Liver (tissue), 9 donors: ENCODE data around the gene CENPT. TPM values are rescaled to one million over a fixed set of nuclear protein-coding genes. Genes with fewer than 3 reads are reported as not detected.
A peak's percentile ranks its signal among the peaks of the same experiment; 100 is the strongest.

Source experiments
- DNase-seq: peaks from one replicate; pipeline ENCODE4 v3.0.0-alpha.2; 2017; ENCODE audit warnings: low spot score
- H3K27ac ChIP-seq, 2 donors: one replicate each; pipeline ENCODE4 v1.7.0; 2013; ENCODE audit warnings: inconsistent platforms in 2 of 2, low read length in 2 of 2, control low read depth in 1 of 2, low read depth in 1 of 2, mild to moderate bottlenecking in 1 of 2
- H3K27me3 ChIP-seq, 4 donors: one replicate each; pipeline versions ENCODE4 v1.6.1 to v1.7.0; 2013; ENCODE audit warnings: low read length in 3 of 4, inconsistent platforms in 1 of 4, mild to moderate bottlenecking in 1 of 4, moderate library complexity in 1 of 4; ENCODE audit not compliant: control insufficient read depth in 4 of 4, insufficient read depth in 4 of 4
- H3K36me3 ChIP-seq, 4 donors: one replicate each; pipeline versions ENCODE4 v1.6.1 to v1.7.0; 2013; ENCODE audit warnings: low read length in 3 of 4, mild to moderate bottlenecking in 3 of 4, low read depth in 1 of 4, moderate library complexity in 1 of 4; ENCODE audit not compliant: control insufficient read depth in 4 of 4, insufficient read depth in 3 of 4
- H3K4me1 ChIP-seq, 4 donors: one replicate each; pipeline versions ENCODE4 v1.6.1 to v1.7.0; 2013; ENCODE audit warnings: low read length in 3 of 4, mild to moderate bottlenecking in 3 of 4, moderate library complexity in 1 of 4; ENCODE audit not compliant: control insufficient read depth in 4 of 4, insufficient read depth in 4 of 4
- H3K4me3 ChIP-seq, 3 donors: one replicate each; pipeline versions ENCODE4 v1.6.1 to v1.7.0; 2013; ENCODE audit warnings: low read length in 3 of 3, control low read depth in 1 of 3, low read depth in 1 of 3, mild to moderate bottlenecking in 1 of 3
- H3K9ac ChIP-seq, 2 donors: one replicate each; pipeline ENCODE4 v1.7.0; 2013; ENCODE audit warnings: low read length in 2 of 2, mild to moderate bottlenecking in 2 of 2, moderate library complexity in 2 of 2, control low read depth in 1 of 2, low read depth in 1 of 2
- H3K9me3 ChIP-seq, 4 donors: one replicate each; pipeline versions ENCODE4 v1.6.1 to v1.7.0; 2013; ENCODE audit warnings: low read length in 3 of 4; ENCODE audit not compliant: control insufficient read depth in 4 of 4
- ATF3 ChIP-seq: IDR thresholded peaks from 2 replicates; pipeline ENCODE4 v1.6.1; 2016; ENCODE audit warnings: antibody characterized with exemption
- CTCF ChIP-seq: fragments of 150-350 bp; IDR thresholded peaks from 2 replicates; pipeline ENCODE4 v1.5.1; 2017; ENCODE audit warnings: improper control_type of control experiment, low read depth, low read length; ENCODE audit not compliant: missing input control
- EGR1 ChIP-seq, 2 donors: IDR thresholded peaks; 2 replicates each; pipeline ENCODE4 v1.6.1; 2016 to 2018; ENCODE audit warnings: antibody characterized with exemption in 2 of 2, low read depth in 2 of 2
- FOXA2 ChIP-seq: IDR thresholded peaks from 2 replicates; pipeline ENCODE4 v1.6.1; 2016; ENCODE audit warnings: antibody characterized with exemption
- HNF4G ChIP-seq: IDR thresholded peaks from 2 replicates; pipeline ENCODE4 v1.6.1; 2016; ENCODE audit warnings: antibody characterized with exemption
- JUND ChIP-seq, 2 donors: IDR thresholded peaks; 2 replicates each; pipeline ENCODE4 v1.6.1; 2016; ENCODE audit warnings: antibody characterized with exemption in 2 of 2
- NR2F2 ChIP-seq: IDR thresholded peaks from 2 replicates; pipeline ENCODE4 v1.6.1; 2016; ENCODE audit warnings: antibody characterized with exemption
- RAD21 ChIP-seq, 2 donors: IDR thresholded peaks; 2 replicates each; pipeline ENCODE4 v1.6.1; 2016; ENCODE audit warnings: antibody characterized with exemption in 2 of 2, mild to moderate bottlenecking in 2 of 2
- REST ChIP-seq: IDR thresholded peaks from 2 replicates; pipeline ENCODE4 v1.6.1; 2016; ENCODE audit warnings: antibody characterized with exemption, mild to moderate bottlenecking
- RXRA ChIP-seq, 2 donors: IDR thresholded peaks; 2 replicates each; pipeline ENCODE4 v1.6.1; 2017 to 2018; ENCODE audit warnings: antibody characterized with exemption in 2 of 2, mild to moderate bottlenecking in 1 of 2
- SP1 ChIP-seq: IDR thresholded peaks from 2 replicates; pipeline ENCODE4 v1.6.1; 2018; ENCODE audit warnings: antibody characterized with exemption, mild to moderate bottlenecking
- TAF1 ChIP-seq: conservative IDR thresholded peaks from 2 replicates; pipeline ENCODE4 v1.6.1; 2016; ENCODE audit warnings: antibody characterized with exemption, mild to moderate bottlenecking
- YY1 ChIP-seq: IDR thresholded peaks from 2 replicates; pipeline ENCODE4 v1.6.1; 2016; ENCODE audit warnings: antibody characterized with exemption, mild to moderate bottlenecking
- ZBTB33 ChIP-seq: IDR thresholded peaks from 2 replicates; pipeline ENCODE4 v1.6.1; 2016; ENCODE audit warnings: antibody characterized with exemption
- WGBS: extraction: QIAGEN DNeasy Blood & Tissue Kit; methylation state at CpG from one replicate; pipeline ENCODE4 v1.1.7; 2013; 5-methylcytosine and 5-hydroxymethylcytosine counted together
- polyA plus RNA-seq, 2 donors: library from polyadenylated mRNA; stranded (reverse) in 1 of 2; unstranded in 1 of 2; fragments of 200-250 nt in 1 of 2; fragments of >200 nt in 1 of 2; fragmentation: Nextera tagmentation in 1 of 2; extraction: Ambion mirVana in 1 of 2; gene quantifications; one replicate each; pipeline versions ENCODE4 v1.2.1 to v1.2.3, GENCODE V29; 2013 to 2015
- total RNA-seq, 2 donors: library from RNA; depleted of rRNA; stranded (reverse); fragments of >200 nt; gene quantifications; one replicate each; pipeline ENCODE4 v1.2.3, GENCODE V29; 2014
- TF ChIP-seq, protein P1 (sequence below): IDR thresholded peaks from 2 replicates; pipeline ENCODE4 v1.6.1; 2016; ENCODE audit warnings: antibody characterized with exemption
- donor health status: healthy.
- donor health status: healthy.
- donor health status: healthy.
- donor health status: healthy.
- donor health status: healthy.

CENPT gene
- total and polyA plus RNA-seq, 4 donors: 11.4 to 26.9 (median 19.3) TPM

DNA sequence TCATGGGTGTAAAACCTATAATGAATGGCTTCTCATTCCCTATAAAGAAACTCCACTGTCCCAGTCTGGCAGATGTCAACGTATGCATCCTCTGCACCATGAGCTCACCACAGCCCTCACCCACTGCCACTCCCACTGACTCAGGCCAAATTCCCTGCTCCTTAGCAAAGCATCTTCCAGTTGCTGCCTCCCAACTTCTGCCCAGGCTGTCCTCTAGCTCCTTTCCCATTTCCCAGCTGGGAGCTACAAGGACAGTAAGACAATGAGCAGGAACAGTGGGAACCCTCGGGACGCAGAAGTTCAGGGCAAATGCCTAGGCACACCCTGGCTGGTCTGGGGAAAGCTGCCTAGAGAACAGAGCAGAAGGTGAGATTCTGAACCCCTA lies 14.5 kb downstream of the CENPT start:
- Histone ChIP-seq H3K9me3 (no peaks in the 10 kb centered on the region), H3K4me3 (peak overlapping the region; percentile 70 to 88 (median 87)), H3K4me1 (peaks cover 4 to 19% (median 10%) of the 10 kb centered on the region in 4 donors), H3K9ac (peak overlapping the region; percentile 74 to 85), H3K27ac (no peak overlapping the region), H3K36me3 (peaks cover 0 to 25% (median 19%) of the 10 kb centered on the region in 4 donors), H3K27me3 (no peaks in the 10 kb centered on the region)
- under 1% methylated on average over 3 of the region's 3 CpGs for WGBS
- no peak for DNase-seq
- no peak for TF ChIP-seq TAF1
- TF ChIP-seq CTCF: no peak
- TF ChIP-seq EGR1 (IDR thresholded peaks at IDR 0.05; ENCODE audit: low read depth in 2 of 2): no peak
- TF ChIP-seq HNF4G: no peak
- no peak for TF ChIP-seq NR2F2
- no peak for TF ChIP-seq ATF3
- no peak for TF ChIP-seq JUND (IDR thresholded peaks at IDR 0.05)
- TF ChIP-seq SP1: no peak
- no peak for TF ChIP-seq ZBTB33
- no peak for TF ChIP-seq FOXA2
- TF ChIP-seq, protein P1, sequence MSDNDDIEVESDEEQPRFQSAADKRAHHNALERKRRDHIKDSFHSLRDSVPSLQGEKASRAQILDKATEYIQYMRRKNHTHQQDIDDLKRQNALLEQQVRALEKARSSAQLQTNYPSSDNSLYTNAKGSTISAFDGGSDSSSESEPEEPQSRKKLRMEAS: no peak
- no peak for TF ChIP-seq RXRA (IDR thresholded peaks at IDR 0.05)
- no peak for TF ChIP-seq REST
- no peak for TF ChIP-seq YY1
- no peak for TF ChIP-seq RAD21 (IDR thresholded peaks at IDR 0.05)

GRCh38 chr16:67828651-67829050 lies 18.8 kb downstream of the CENPT start:
- Histone ChIP-seq H3K36me3 (peaks cover 0 to 37% (median 19%) of the 10 kb centered on the region in 4 donors), H3K4me1 (peaks cover 4 to 15% (median 8%) of the 10 kb centered on the region in 4 donors), H3K4me3 (no peak overlapping the region), H3K27ac (no peak overlapping the region), H3K27me3 (no peaks in the 10 kb centered on the region), H3K9ac (no peak overlapping the region), H3K9me3 (no peaks in the 10 kb centered on the region)
- TF ChIP-seq FOXA2 (no peak), RAD21 (IDR thresholded peaks at IDR 0.05) (no peak), YY1 (no peak)
- DNase-seq: no peak
- 99% methylated on average over 4 of the region's 4 CpGs for WGBS
